Activated naive CD8-positive, alpha-beta T cell treated with anti-CD3 and anti-CD28 coated beads, Interleukin-2, amount 10 ng/mL, durations not matched to agents 7 days and 5 days (primary cell): ENCODE results near the gene HOXA11. TPM values are rescaled to one million over a fixed set of nuclear protein-coding genes. Genes with fewer than 3 reads are reported as not detected.

Source experiments
- microRNA-seq: library from miRNA; unstranded; fragments of <30 nt; microRNA quantifications from one replicate; pipeline ENCODE4 v1.2.0, GENCODE V29; 2022
- total RNA-seq, 2 experiments: library from RNA; stranded (reverse); gene quantifications; one replicate each; pipeline ENCODE4 v1.2.3, GENCODE V29; 2021

HOXA11 gene
- total RNA-seq, 2 experiments from 2014 or later: not detected

Small RNA genes lying within 50 kb of the gene (microRNA-seq; reads per million reads assigned to microRNA genes)
- 5.6 reads per million for gene MIR196B

Other genes with a start within 250 kb of the HOXA11 start
- gene HOXA1, start 89.2 kb downstream of the HOXA11 start, total RNA-seq: 1 to 10 TPM in 1 of 2 experiments, under 1 TPM in 1; 0.72 to 1.0 TPM
- gene HOXA2, start 82.5 kb downstream of the HOXA11 start, total RNA-seq: not detected
- under 1 TPM; 0.17 to 0.53 TPM for gene HOXA4, start 54.5 kb downstream of the HOXA11 start, total RNA-seq
- not detected for gene HOXA5, start 41.6 kb downstream of the HOXA11 start, total RNA-seq
- gene HOXA6, start 37.5 kb downstream of the HOXA11 start, total RNA-seq: not detected
- gene HOXA3, start 32.6 kb downstream of the HOXA11 start, total RNA-seq: not detected
- not detected for gene HOXA7, start 28.6 kb downstream of the HOXA11 start, total RNA-seq
- gene HOXA9, start 19.7 kb downstream of the HOXA11 start, total RNA-seq: not detected
- not detected for gene HOXA10, start 10.9 kb downstream of the HOXA11 start, total RNA-seq
- gene HOXA13, start 14.9 kb upstream of the HOXA11 start, total RNA-seq: not detected
- gene EVX1, start 57.6 kb upstream of the HOXA11 start, total RNA-seq: not detected